OCI-LY3 (cell line): ENCODE results near the gene MET.
A peak's percentile ranks its signal among the peaks of the same experiment; 100 is the strongest.

ENCODE experiments used
- H2AFZ ChIP-seq: fragments of 200-600, 300-600 bp; shearing (Covaris generic); 2 replicates; pipeline ENCODE4 v1.6.0; 2014; ENCODE audit warnings: antibody characterized with exemption, low read depth, low read length
- H3K27ac ChIP-seq: fragments of 200-600, 300-600 bp; sonication (generic); 2 replicates; pipeline ENCODE4 v1.5.1; 2014; ENCODE audit warnings: mild to moderate bottlenecking, low read length, moderate library complexity, mixed read lengths
- H3K27me3 ChIP-seq: fragments of 200-600, 300-600 bp; sonication (generic); 2 replicates; pipeline ENCODE4 v1.6.1; 2014; ENCODE audit warnings: low read depth, low read length, mixed read lengths
- H3K36me3 ChIP-seq: fragments of 200-600, 300-600 bp; sonication (generic); replicated peaks from 2 replicates; pipeline ENCODE3; 2014; ENCODE audit warnings: low read depth, low read length, mixed read lengths
- H3K4me1 ChIP-seq: fragments of 300-600, 200-600 bp; sonication (generic); 2 replicates; pipeline ENCODE4 v1.6.1; 2014; ENCODE audit warnings: low read length, mixed read lengths
- H3K4me2 ChIP-seq: fragments of 200-600, 300-600 bp; sonication (generic); 2 replicates; pipeline ENCODE4 v1.6.1; 2014; ENCODE audit warnings: low read length, mixed read lengths
- H3K4me3 ChIP-seq: fragments of 300-600, 200-600 bp; sonication (generic); 2 replicates; pipeline ENCODE4 v1.5.1; 2014; ENCODE audit warnings: antibody characterized with exemption, mild to moderate bottlenecking, low read length, moderate library complexity
- H3K79me2 ChIP-seq: fragments of 300-600, 200-600 bp; shearing (Covaris generic); 2 replicates; pipeline ENCODE4 v1.6.1; 2014; ENCODE audit warnings: mild to moderate bottlenecking, low read length, mixed read lengths
- H3K9ac ChIP-seq: fragments of 300-600, 200-600 bp; shearing (Covaris generic); 2 replicates; pipeline ENCODE4 v1.6.0; 2014; ENCODE audit warnings: mild to moderate bottlenecking, low read length, moderate library complexity
- H3K9me3 ChIP-seq: fragments of 200-600, 300-600 bp; shearing (Covaris generic); 2 replicates; pipeline ENCODE4 v1.6.1; 2014; ENCODE audit warnings: low read length, mixed read lengths; ENCODE audit not compliant: insufficient read depth
- H4K20me1 ChIP-seq: fragments of 200-600, 300-600 bp; sonication (generic); 2 replicates; pipeline ENCODE4 v1.6.1; 2016; ENCODE audit warnings: low read length, mixed read lengths; ENCODE audit not compliant: insufficient read depth
- CTCF ChIP-seq: fragments of 200-600, 300-600 bp; sonication (generic); IDR thresholded peaks from 2 replicates; pipeline ENCODE4 v1.5.1; 2014; ENCODE audit warnings: antibody characterized with exemption, low read length, low read depth
- EZH2phosphoT487 ChIP-seq: fragments of 200-600 bp; shearing (Covaris generic); IDR thresholded peaks from 2 replicates; pipeline ENCODE4 v1.6.1; 2018; ENCODE audit warnings: antibody characterized with exemption, mixed run types, low read depth

The MET gene

GRCh38 chr7:116783666-116784318, 111.8 kb downstream of the MET start:
- Histone ChIP-seq H4K20me1 (no peaks in the 10 kb centered on the region), H3K4me2 (no peak overlapping the region), H3K36me3 (peaks cover 24% of the 10 kb centered on the region), H3K9me3 (no peaks in the 10 kb centered on the region), H3K79me2 (no peaks in the 10 kb centered on the region), H3K4me1 (peaks cover 42% of the 10 kb centered on the region), H2AFZ (no peak overlapping the region), H3K9ac (no peak overlapping the region), H3K4me3 (no peak overlapping the region), H3K27ac (no peak overlapping the region), H3K27me3 (no peaks in the 10 kb centered on the region)
- TF ChIP-seq EZH2phosphoT487 (no peak), CTCF (no peak)

- no peaks in the 10 kb centered on the region for H4K20me1 ChIP-seq
- peaks cover 24% of the 10 kb centered on the region for H3K36me3 ChIP-seq
- H3K79me2 ChIP-seq = no peaks in the 10 kb centered on the region
- H3K9me3 ChIP-seq = no peaks in the 10 kb centered on the region
- no peak for TF ChIP-seq CTCF
- TF ChIP-seq EZH2phosphoT487 = no peak
- no peak overlapping the region for H2AFZ ChIP-seq
- H3K27me3 ChIP-seq = no peaks in the 10 kb centered on the region
- no peak overlapping the region for H3K4me3 ChIP-seq
- no peak overlapping the region for H3K4me2 ChIP-seq
- H3K9ac ChIP-seq = no peak overlapping the region
- no peak overlapping the region for H3K27ac ChIP-seq
- peaks cover 34% of the 10 kb centered on the region for H3K4me1 ChIP-seq
Observed at GRCh38 chr7:116784647-116785046, 112.7 kb downstream of the MET start.

GRCh38 chr7:116785843-116786242, 113.8 kb downstream of the MET start:
- Histone ChIP-seq H4K20me1 (no peaks in the 10 kb centered on the region), H3K27me3 (no peaks in the 10 kb centered on the region), H3K9me3 (no peaks in the 10 kb centered on the region), H3K36me3 (peaks cover 27% of the 10 kb centered on the region), H3K79me2 (no peaks in the 10 kb centered on the region), H2AFZ (no peak overlapping the region), H3K4me3 (no peak overlapping the region), H3K4me1 (peaks cover 22% of the 10 kb centered on the region), H3K4me2 (no peak overlapping the region), H3K27ac (no peak overlapping the region), H3K9ac (no peak overlapping the region)
- TF ChIP-seq EZH2phosphoT487 = no peak
- no peak for TF ChIP-seq CTCF

GRCh38 chr7:116786791-116787443, 114.9 kb downstream of the MET start:
- Histone ChIP-seq H3K4me2 (peak overlapping the region; percentile 63), H4K20me1 (no peaks in the 10 kb centered on the region), H3K4me1 (peaks cover 17% of the 10 kb centered on the region), H3K4me3 (0 out of 2 replicates have a peak overlapping the region, but pooled peaks have one; percentile 8), H3K79me2 (no peaks in the 10 kb centered on the region), H3K9ac (peak overlapping the region; percentile 15; the same call in 1 of the 2 replicates), H3K36me3 (peaks cover 26% of the 10 kb centered on the region), H3K27me3 (no peaks in the 10 kb centered on the region), H3K27ac (peak overlapping the region; percentile 36), H2AFZ (no peak overlapping the region), H3K9me3 (no peaks in the 10 kb centered on the region)
- peak; percentile 95 for TF ChIP-seq CTCF
- TF ChIP-seq EZH2phosphoT487 = no peak
